Spleen (tissue), 13 donors: Measurements from ENCODE around the gene MFSD2A. TPM values are rescaled to one million over a fixed set of nuclear protein-coding genes. Genes with fewer than 3 reads are reported as not detected.

Source experiments
- DNase-seq: peaks from one replicate; pipeline ENCODE4 v3.0.0-alpha.2; 2020
- H3K27ac ChIP-seq, 8 donors: fragments of 200-600 bp; sonication (generic) in 7 of 8; 1 replicate in 4 of 8; 2 replicates in 4 of 8; pipeline versions ENCODE4 v1.5.0 to v1.8.0; 2016 to 2021; ENCODE audit warnings: inconsistent platforms in 4 of 8, mild to moderate bottlenecking in 4 of 8, moderate library complexity in 1 of 8
- H3K27me3 ChIP-seq, 7 donors: fragments of 200-600 bp; sonication (generic) in 6 of 7; replicated peaks in 1 of 7; 1 replicate in 4 of 7; 2 replicates in 3 of 7; pipeline versions ENCODE4 v1.5.0 to v1.8.0; 2016 to 2021; ENCODE audit warnings: inconsistent platforms in 3 of 7, mild to moderate bottlenecking in 1 of 7
- H3K36me3 ChIP-seq, 6 donors: fragments of 200-600 bp; sonication (generic) in 5 of 6; 1 replicate in 4 of 6; 2 replicates in 2 of 6; pipeline versions ENCODE4 v1.5.0 to v1.8.0; 2016 to 2021; ENCODE audit warnings: inconsistent platforms in 2 of 6
- H3K4me1 ChIP-seq, 6 donors: fragments of 200-600 bp; sonication (generic) in 5 of 6; 1 replicate in 3 of 6; 2 replicates in 3 of 6; pipeline versions ENCODE4 v1.5.0 to v1.8.0; 2016 to 2021; ENCODE audit warnings: inconsistent platforms in 3 of 6
- H3K4me3 ChIP-seq, 8 donors: fragments of 200-600 bp; sonication (generic) in 7 of 8; 1 replicate in 4 of 8; 2 replicates in 4 of 8; pipeline versions ENCODE4 v1.5.0 to v1.8.0; 2016 to 2021; ENCODE audit warnings: inconsistent platforms in 4 of 8, mild to moderate bottlenecking in 4 of 8, moderate library complexity in 2 of 8
- H3K9me3 ChIP-seq, 8 donors: fragments of 200-600 bp; sonication (generic) in 7 of 8; 1 replicate in 4 of 8; 2 replicates in 4 of 8; pipeline versions ENCODE4 v1.5.0 to v1.8.0; 2016 to 2021; ENCODE audit warnings: inconsistent platforms in 4 of 8
- CTCF ChIP-seq, 11 experiments: fragments of 200-600 bp in 7 of 11; fragments of 450-650 bp in 4 of 11; sonication (generic) in 4 of 11; IDR thresholded peaks in 8 of 11; conservative IDR thresholded peaks in 3 of 11; 1 replicate in 7 of 11; 2 replicates in 4 of 11; pipeline versions ENCODE4 v1.4.0 to v1.8.0; 2016 to 2021; ENCODE audit warnings: antibody characterized with exemption in 11 of 11, inconsistent platforms in 4 of 11, mild to moderate bottlenecking in 1 of 11
- POLR2A ChIP-seq, 3 donors: fragments of 450-650 bp; IDR thresholded peaks; one replicate each; pipeline ENCODE4 v1.5.1; 2017; ENCODE audit warnings: antibody characterized with exemption in 3 of 3, mild to moderate bottlenecking in 1 of 3
- POLR2AphosphoS5 ChIP-seq, 3 donors: sonication (generic); formaldehyde crosslinking; IDR thresholded peaks; one replicate each; pipeline ENCODE4 v1.5.1; 2017; ENCODE audit warnings: antibody characterized with exemption in 3 of 3
- WGBS, 5 donors: extraction: QIAGEN DNeasy Blood & Tissue Kit in 3 of 5; methylation state at CpG; one replicate each; pipeline versions ENCODE4 v1.1.5 to v1.1.7; 2013 to 2018; 5-methylcytosine and 5-hydroxymethylcytosine counted together
- intact Hi-C: fragments of 100-400 bp; cut with DNase I; formaldehyde crosslinking; loops from one replicate; pipeline ENCODE4 v1.15.0; 2023; ENCODE audit warnings: low total_unique reads
- long read RNA-seq, 2 donors: transcript quantifications; one replicate each; lab custom pipeline, GENCODE V29; 2026
- polyA plus RNA-seq, 3 donors: library from polyadenylated mRNA; stranded (reverse); fragments of 200-250 nt; gene quantifications; one replicate each; pipeline ENCODE4 v1.2.1, GENCODE V29; 2013
- total RNA-seq, 7 donors: library from RNA; depleted of rRNA in 3 of 7; stranded (reverse); fragments of >200 nt in 3 of 7; fragmentation: NEBNext Ultra II Directional in 4 of 7; extraction: Animal tissue kit (Norgen Biotek cat#: 25700) in 4 of 7; gene quantifications; one replicate each; pipeline versions ENCODE4 v1.1.0 to v1.2.1, GENCODE V29; 2016 to 2021
- donor health status: healthy with polysubstance abuse.
- donor health status: DM: no; HTN: no; CAD: no; lungs with moderate emphysema.
- donor health status: DM: no; HTN: no; CAD: no.
- donor health status: Bipolar disorder and iron deficiency.
- donor health status: healthy.
- donor health status: DM: no; HTN: no; CAD: no.
- donor health status: DM: yes; HTN: yes; CAD: no.

Gene MFSD2A
- 1 to 10 TPM in 6 of 7 donors, under 1 TPM in 1; 0.88 to 7.1 (median 4.2) TPM for total RNA-seq
- 1 to 10 TPM; 1.8 to 4.1 (median 2.2) TPM for polyA plus RNA-seq
- long read RNA-seq, donor 1, result 0 reads
- long read RNA-seq, donor 2, result 0 reads

GRCh38 chr1:39954870-39955546 lies at the start of gene MFSD2A:
MFSD2A (plus strand) TSS chr1:39955145; CDS start chr1:39955293, 148 bp downstream.
- peaks cover 8 to 58% (median 28%) of the 10 kb centered on the region in 6 donors for H3K4me1 ChIP-seq
- TF ChIP-seq POLR2AphosphoS5 (IDR thresholded peaks at IDR 0.05) (peak; percentile 87 to 93 (median 87)), CTCF (IDR thresholded peaks at IDR 0.05 in 8 of 11, conservative IDR thresholded peaks at IDR 0.05 in 3 of 11) (no peak), POLR2A (IDR thresholded peaks at IDR 0.05) (peak in 1 of 3 donors; percentile 38)
- peak within 1 kb of the TSS; percentile 44 to 80 (median 62) for H3K4me3 ChIP-seq
- no peaks in the 10 kb centered on the region for H3K36me3 ChIP-seq
- H3K9me3 ChIP-seq, result no peaks in the 10 kb centered on the region
- peaks cover 0 to 31% (median 0%) of the 10 kb centered on the region in 7 donors for H3K27me3 ChIP-seq
- peak; percentile 95 for DNase-seq
- intact Hi-C loops, result no loop called here
- 0 to 1% (median 1%) methylated on average over 31 to 62 of the region's 62 CpGs for WGBS, 5 donors
- H3K27ac ChIP-seq, result peak within 1 kb of the TSS in 4 of 8 donors; percentile 22 to 70 (median 50)

- DNase-seq, result no peak
- no peaks in the 10 kb centered on the region for H3K36me3 ChIP-seq
- no peak overlapping the region for H3K27ac ChIP-seq
- WGBS, 5 donors, result 55 to 80% (median 60%) methylated on average over 4 of the region's 4 CpGs
- no peak overlapping the region for H3K4me3 ChIP-seq
- TF ChIP-seq POLR2AphosphoS5 (IDR thresholded peaks at IDR 0.05), result no peak
- no peak for TF ChIP-seq CTCF (IDR thresholded peaks at IDR 0.05 in 8 of 11, conservative IDR thresholded peaks at IDR 0.05 in 3 of 11)
- no peak for TF ChIP-seq POLR2A (IDR thresholded peaks at IDR 0.05)
- H3K27me3 ChIP-seq, result peaks cover 4 to 63% (median 30%) of the 10 kb centered on the region in 7 donors
- intact Hi-C loops, result no loop called here
- peaks cover 5 to 28% (median 21%) of the 10 kb centered on the region in 6 donors for H3K4me1 ChIP-seq
- H3K9me3 ChIP-seq, result peaks cover 0 to 18% (median 14%) of the 10 kb centered on the region in 8 donors
Measured at GRCh38 chr1:39905172-39905571, 49.8 kb upstream of the MFSD2A start.

GRCh38 chr1:39907528-39908453 lies 47.2 kb upstream of the MFSD2A start:
- no peak for DNase-seq
- H3K36me3 ChIP-seq, result no peaks in the 10 kb centered on the region
- H3K4me1 ChIP-seq, result peaks cover 0 to 5% (median 1%) of the 10 kb centered on the region in 6 donors
- intact Hi-C loops, result no loop called here
- no peak overlapping the region for H3K27ac ChIP-seq
- H3K4me3 ChIP-seq, result no peak overlapping the region
- WGBS, 5 donors, result 15 to 48% (median 41%) methylated on average over 3 of the region's 3 CpGs
- H3K27me3 ChIP-seq, result peaks cover 0 to 52% (median 4%) of the 10 kb centered on the region in 7 donors
- peaks cover 0 to 18% (median 14%) of the 10 kb centered on the region in 8 donors for H3K9me3 ChIP-seq
- TF ChIP-seq POLR2AphosphoS5 (IDR thresholded peaks at IDR 0.05) (no peak), POLR2A (IDR thresholded peaks at IDR 0.05) (no peak), CTCF (IDR thresholded peaks at IDR 0.05 in 8 of 11, conservative IDR thresholded peaks at IDR 0.05 in 3 of 11) (no peak)
